Measurements from ENCODE around the gene UBXN4.

- TF ChIP-seq CTCF (IDR thresholded peaks at IDR 0.05; ENCODE audit: low read depth, low read length) = no peak
- TF ChIP-seq EZH2phosphoT487 (IDR thresholded peaks at IDR 0.05; ENCODE audit: low read depth) = no peak
These were observed 81.2 kb downstream of the UBXN4 start for GRCh38 chr2:135822855-135823254.
